GM13977 (cell line): ENCODE measurements around the gene TXNL4A.

Source experiments
- DNase-seq: peaks from one replicate; pipeline ENCODE4 v3.0.0; 2012; ENCODE audit warnings: low spot score
- CTCF ChIP-seq: IDR thresholded peaks from 2 replicates; pipeline ENCODE4 v1.5.1; 2012; ENCODE audit warnings: mild to moderate bottlenecking, control low read depth; ENCODE audit not compliant: insufficient read depth; ENCODE audit errors: extremely low read depth, missing control alignments
- in situ Hi-C: fragments of 300-500 bp; cut with MboI; formaldehyde crosslinking; loops from one replicate; pipeline ENCODE4 v1.12.0; 2022; ENCODE audit warnings: low sequenced_read_pairs, low pct_unique_long_range_greater_than_20kb, mixed read lengths, inconsistent platforms; ENCODE audit not compliant: unreplicated experiment

Gene TXNL4A

GRCh38 chr18:79964330-79965118, 23.8 kb downstream of the TXNL4A start, which contains the start of gene HSBP1L1:
HSBP1L1 (plus strand) TSS chr18:79964643; CDS start chr18:79964736, 93 bp downstream.
- in situ Hi-C loops, result no loop called here
- peak; percentile 37 for TF ChIP-seq CTCF
- peak; percentile 92 for DNase-seq

GRCh38 chr18:79963658-79964329, 24.6 kb downstream of the TXNL4A start:
- TF ChIP-seq CTCF, result no peak
- DNase-seq, result no peak
- in situ Hi-C loops, result no loop called here

GRCh38 chr18:79962835-79963657, 25.3 kb downstream of the TXNL4A start:
- TF ChIP-seq CTCF, result peak; percentile 76
- peak; percentile 84 for DNase-seq
- in situ Hi-C loops, result no loop called here

GRCh38 chr18:79962311-79962710, 26.1 kb downstream of the TXNL4A start:
- no peak for DNase-seq
- in situ Hi-C loops, result no loop called here
- TF ChIP-seq CTCF, result no peak

GRCh38 chr18:79961527-79962291, 26.7 kb downstream of the TXNL4A start:
- TF ChIP-seq CTCF, result no peak
- in situ Hi-C loops, result no loop called here
- no peak for DNase-seq
